HG03135 (cell line): Measurements from ENCODE around the gene DLGAP5.
A peak's percentile ranks its signal among the peaks of the same experiment; 100 is the strongest.

Experiments
- ATAC-seq: cut with Tn5 transposase; IDR thresholded peaks from one replicate; pipeline ENCODE4 v1.9.1; 2021; ENCODE audit warnings: mild to moderate bottlenecking, moderate library complexity; ENCODE audit not compliant: unreplicated experiment

The DLGAP5 gene, protein sequence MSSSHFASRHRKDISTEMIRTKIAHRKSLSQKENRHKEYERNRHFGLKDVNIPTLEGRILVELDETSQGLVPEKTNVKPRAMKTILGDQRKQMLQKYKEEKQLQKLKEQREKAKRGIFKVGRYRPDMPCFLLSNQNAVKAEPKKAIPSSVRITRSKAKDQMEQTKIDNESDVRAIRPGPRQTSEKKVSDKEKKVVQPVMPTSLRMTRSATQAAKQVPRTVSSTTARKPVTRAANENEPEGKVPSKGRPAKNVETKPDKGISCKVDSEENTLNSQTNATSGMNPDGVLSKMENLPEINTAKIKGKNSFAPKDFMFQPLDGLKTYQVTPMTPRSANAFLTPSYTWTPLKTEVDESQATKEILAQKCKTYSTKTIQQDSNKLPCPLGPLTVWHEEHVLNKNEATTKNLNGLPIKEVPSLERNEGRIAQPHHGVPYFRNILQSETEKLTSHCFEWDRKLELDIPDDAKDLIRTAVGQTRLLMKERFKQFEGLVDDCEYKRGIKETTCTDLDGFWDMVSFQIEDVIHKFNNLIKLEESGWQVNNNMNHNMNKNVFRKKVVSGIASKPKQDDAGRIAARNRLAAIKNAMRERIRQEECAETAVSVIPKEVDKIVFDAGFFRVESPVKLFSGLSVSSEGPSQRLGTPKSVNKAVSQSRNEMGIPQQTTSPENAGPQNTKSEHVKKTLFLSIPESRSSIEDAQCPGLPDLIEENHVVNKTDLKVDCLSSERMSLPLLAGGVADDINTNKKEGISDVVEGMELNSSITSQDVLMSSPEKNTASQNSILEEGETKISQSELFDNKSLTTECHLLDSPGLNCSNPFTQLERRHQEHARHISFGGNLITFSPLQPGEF

DNA sequence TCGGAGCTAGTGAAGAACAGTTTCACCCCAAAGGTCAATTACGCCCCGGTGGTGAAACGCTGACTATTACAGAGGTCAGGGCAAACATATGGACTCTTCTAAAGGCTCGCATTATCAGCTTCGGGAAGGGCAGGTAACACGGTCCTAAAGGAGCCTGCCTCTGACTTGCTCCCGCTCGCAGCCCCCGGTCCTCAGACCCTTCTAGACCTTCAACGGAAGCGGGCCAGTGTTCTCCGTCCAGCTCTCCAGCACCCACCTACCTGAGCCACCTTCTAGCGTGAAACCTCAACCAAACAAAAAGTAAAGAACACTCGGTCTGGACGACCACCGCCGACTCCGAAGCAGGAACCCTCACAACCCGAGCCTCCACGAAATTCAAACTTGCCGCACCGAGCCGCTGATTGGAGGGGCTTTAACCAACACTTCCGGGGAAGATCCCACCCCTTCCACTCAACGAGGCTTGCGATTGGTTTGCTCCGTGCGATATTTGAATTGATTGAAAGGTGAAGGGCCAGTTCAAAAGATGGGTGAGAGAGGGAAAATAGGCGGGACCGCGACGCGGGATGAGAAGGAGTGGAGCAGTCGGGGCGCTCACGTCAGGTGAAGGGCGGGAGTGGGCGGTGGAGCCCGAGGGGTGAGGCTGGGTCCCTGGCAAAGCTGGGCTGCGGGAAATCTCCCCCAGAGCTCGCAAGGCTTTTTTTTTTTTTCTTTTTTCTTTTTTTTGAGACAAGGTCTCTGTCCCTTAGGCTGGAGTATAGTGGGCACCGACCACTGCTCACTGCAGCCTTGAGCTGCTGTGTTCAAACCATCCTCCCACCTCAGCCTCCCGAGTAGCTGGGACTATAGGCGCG is at the start of gene DLGAP5:
DLGAP5 (minus strand) TSS at position 383 of the 851 bp plus-strand sequence. CDS start 2,406 bp downstream, outside the sequence.
- ATAC-seq: peak; percentile 96

DNA sequence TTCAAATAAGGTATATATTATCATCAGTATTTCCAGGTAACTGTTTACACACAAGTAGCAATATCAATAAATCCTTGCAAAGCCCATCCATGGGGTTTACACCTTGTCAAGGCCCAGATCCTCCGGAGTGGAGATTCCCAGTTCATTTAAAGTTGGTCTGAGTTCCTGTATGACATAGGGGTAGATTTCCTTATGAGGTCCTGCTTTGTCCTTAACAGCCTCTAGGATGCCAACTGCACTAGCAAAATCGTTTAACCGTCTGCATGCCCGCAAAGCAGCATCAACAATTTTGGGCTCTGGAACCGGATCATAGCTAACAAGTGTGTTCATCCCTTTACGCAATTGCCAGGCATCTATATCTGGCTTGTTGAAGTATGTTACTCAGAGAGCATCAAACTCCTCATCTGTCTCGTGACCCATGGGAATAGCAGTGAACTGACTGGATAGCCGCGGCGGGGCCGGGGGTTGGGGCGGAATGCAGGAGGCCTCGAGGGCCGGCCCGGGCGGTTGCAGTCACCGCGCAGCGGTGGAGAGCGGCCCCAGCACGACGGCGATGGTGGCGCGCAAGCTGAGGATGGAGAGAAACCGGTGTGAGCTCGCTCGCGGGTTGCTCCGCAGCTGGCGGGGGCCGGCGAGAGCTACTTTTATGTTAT is 49.3 kb upstream of the DLGAP5 start:
- no peak for ATAC-seq

DNA sequence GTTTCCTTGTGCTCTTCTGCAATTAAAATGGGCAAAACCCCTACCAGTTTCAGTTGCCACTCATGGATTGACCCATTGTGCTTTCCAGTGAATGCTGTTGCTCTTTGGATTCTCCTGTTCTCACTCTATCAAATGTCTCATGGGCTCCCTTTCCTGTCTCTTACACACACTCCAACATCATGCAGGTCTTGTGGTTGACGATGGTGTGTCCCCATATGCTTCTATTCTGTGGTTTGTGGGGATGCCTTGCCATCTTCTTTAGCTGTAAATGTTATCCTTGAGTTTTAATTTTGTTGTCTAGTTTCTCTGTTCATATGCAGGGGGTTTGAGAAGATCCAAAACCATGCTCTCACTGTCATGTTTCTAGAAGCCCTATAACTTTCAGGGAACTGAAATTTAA is 47.9 kb upstream of the DLGAP5 start:
- no peak for ATAC-seq

DNA sequence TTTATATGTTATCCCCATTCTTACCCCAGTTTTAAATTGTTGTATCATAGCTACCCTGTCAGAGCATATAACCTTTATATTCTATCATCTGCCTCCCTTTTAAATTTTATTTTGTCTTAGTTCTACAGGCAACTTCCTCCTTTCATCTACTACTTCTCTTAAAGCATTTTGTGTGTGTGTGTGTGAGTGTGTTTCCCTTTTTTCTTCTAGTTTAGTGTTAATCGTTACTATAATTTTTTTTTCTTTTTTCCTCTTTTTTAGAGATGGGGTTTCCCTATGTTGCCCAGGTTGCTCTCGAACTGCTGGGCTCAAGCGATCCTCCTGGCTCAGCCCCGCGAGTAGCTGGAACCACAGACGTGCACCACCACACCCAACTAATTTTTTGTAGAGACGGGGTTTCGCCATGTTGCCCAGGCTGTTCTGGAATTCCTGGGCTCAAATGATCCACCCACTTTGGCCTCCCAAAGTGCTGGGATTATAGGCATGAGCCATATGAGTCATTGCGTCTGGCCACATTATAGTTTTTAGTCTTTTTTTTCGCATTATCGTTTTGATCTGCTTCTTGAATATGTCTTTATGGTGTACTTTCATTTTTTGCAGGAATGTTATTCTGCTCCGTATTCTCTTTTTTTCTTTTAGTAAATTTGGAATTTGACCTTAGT is 46.8 kb upstream of the DLGAP5 start:
- ATAC-seq: no peak

DNA sequence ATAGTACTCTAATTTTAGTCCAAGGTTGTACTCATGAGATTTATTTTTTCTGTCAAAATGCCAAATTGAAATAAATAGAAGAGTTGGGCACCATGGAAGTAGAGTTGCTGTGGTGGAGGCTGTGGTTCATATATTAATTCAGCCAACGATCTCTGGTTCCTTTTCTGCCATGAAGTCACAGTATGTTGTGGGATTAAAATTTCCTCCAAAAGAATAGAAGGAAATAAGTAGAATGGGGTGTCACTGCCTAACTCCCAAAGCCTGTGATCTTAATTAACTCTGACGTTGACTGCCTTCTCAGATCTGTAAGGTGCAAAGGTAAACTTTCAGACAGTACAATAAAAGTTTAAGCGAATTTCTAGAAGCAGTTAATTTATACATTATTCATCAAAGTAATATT is 42.2 kb upstream of the DLGAP5 start:
- no peak for ATAC-seq

DNA sequence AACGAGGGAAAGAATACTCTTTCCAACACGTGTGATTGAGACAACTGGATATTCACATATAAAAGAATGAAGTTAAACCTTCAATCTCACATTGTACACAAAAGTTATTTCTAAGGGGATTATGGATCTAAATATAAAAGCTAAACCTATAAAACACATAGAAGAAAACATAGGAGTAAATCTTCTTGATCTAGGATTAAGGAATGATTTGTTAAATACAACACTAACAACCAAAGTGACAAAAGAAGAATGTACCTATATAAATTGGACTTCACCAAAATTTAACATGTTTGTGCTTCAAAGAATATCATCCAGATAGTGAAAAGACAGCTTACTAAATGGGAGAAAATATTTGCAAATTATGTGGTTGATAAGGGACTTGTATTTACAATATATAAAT is 36.9 kb upstream of the DLGAP5 start:
- ATAC-seq: no peak

DNA sequence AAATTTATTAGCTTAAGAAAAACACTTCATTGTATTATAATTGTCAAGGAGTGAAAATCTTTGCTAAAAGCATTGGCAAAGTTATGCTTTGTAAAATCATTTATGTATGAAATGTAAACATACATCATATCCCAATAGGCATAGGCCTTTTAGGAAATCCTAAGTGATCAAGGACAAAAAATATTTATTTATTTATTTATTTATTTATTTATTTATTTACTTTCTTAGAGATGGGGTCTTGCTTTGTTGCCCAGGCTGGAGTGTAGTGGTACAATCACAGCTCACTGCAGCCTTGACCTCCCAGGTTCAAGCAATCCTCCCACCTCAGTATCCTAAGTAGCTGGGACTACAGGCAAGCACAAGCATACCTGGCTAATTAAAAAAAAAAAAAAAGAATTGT is 32.0 kb upstream of the DLGAP5 start:
- no peak for ATAC-seq

DNA sequence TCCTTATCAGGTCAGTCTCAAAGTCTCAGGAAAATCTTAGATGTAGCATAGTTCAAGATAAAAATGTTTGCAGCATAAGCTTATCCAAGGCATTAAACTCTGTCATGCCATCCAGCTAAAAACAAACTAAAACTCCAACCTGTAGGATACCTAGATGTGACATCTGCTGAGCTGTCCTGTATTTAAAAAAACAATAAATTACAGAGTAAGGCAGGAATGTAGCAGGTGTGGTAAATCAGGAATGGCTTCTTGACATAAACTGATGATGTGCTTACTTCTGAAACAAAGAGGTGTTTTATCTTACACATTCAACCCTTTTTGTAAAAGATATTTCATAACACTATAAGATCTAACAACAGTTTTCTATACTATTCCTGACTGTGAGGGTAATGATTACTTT is 30.6 kb upstream of the DLGAP5 start:
- no peak for ATAC-seq

DNA sequence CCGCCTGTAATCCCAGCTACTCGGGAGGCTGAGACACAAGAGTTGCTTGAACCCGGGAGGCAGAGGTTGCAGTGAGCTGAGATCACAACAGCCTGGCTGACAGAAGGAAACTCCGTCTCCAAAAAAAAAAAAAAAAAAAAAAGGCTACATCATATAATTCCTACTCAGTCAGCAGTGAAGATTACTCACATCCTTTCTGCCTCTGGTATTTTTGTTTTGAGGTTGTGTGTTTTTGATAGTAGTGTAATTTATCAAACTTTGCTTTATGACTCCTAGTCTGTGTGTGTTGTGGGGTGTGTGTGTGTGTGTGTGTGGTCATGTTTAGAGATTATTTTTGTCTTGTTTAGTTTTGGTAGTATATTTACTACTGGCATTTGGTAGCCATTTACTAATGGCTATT is 29.8 kb upstream of the DLGAP5 start:
- ATAC-seq: no peak

DNA sequence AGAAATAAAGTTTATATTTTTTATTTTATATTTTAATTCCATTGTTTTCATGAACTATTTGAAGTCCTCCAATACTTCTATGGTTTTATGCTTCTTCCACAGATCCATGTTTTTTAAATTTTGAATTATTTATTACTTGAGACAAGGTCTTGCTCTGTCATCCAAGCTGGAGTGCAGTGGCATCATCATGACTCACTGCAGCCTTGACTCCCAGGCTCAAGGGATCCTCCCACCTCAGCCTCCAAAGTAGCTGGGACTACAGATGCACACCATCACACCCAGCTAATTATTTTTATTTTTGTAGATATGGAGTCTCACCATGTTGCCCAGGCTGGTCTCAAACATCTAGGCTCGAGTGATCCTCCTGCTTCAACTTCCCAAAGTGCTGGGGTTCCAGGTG is 28.8 kb upstream of the DLGAP5 start:
- ATAC-seq: no peak

DNA sequence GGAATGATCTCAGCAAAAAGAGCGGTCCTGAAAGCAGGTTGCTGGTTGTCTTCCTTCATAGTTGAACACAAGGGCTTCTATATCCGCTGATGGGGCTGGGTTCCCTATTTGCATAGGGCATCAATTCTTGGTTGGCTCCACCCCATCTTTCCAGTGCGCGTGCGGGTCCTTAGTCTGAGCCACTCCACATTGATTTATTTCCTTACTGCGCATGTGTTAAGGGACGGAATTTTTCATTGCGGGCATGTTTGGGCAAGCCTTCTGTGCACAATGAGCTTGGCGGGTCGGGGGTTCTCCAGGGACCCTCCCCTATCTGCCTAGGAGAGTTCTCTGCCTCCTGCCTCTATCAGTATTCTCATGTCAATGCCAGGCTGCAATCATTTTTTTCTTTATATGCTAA is 21.2 kb upstream of the DLGAP5 start:
- no peak for ATAC-seq

DNA sequence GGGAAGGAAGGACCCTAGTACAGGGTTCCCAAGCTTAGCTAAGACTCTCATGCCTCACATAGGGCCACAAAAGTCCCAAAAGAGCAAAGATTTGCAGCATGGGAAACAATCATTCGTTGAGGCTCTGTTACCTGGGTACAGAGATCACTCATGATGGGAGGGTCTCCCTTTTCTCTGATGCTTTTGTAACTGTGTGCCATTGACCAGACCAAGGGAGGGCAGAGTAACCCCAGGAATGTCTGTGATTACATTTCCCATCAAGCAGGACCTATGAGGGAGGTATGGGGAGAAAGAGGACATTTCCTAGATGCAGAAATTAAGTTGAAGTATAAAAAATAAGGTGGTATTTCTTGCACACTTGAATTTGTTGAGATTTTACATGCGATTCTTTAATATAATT is 16.4 kb upstream of the DLGAP5 start:
- no peak for ATAC-seq

DNA sequence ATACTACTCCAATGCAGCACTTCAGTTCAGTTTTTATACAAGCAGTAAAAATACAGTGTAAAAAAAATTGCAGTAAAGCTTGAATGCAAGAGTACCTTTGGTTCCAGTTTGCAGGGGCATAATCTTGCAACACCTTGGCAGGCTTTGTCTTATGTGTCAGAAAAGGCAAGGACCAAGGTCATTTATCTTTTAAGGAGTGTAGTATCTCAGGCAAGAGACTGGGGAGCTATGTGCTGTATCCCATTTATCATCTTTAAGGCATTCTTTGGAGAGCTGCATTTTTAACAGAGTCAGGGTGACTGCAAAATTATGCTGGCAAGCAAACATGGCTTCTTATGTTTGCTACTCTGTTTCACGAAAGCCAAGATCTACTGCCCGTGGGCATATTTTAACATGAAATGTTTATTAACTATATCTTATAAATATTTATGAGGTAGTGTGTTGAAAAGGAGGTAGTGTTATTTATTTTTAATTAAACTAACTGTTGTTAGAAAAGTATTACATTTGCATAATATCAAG is 14.8 kb upstream of the DLGAP5 start:
- no peak for ATAC-seq

DNA sequence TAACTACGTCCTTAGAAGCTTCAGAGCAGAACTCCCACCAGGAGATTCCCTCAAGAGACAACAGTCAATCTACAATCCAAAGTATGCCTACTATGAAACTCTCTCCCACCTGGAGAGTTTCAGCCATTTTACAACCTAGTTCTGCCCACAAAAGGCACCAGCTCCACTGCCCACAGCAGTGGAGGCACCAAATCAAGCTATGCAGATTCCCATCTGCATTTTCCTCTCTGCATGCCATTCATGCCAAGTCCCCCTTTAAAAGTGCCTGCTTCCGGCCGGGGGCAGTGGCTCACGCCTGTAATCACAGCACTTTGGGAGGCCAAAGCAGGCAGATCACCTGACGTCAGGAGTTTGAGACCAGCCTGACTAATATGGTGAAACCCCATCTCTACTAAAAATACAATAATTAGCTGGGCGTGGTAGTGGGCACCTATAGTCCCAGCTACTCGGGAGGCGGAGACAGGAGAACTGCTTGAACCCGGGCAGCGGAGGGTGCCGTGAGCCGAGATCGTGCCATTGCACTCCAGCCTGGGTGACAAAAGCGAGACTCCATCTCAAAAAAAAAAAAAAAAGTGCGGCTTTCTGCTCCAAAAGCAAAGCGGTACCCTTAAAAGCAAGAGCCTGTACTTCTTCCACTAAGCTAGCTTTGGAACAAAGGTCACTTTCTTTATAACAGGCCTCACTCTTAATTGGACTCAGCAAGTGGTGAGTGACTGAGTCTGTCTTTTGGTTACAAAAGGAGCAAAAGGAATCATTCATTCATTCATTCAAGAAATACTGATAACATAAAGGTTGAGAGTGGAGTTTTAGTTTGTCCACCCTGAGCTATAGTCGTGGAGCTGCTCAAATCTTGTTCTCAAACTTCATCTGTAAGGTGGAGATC is 10.1 kb upstream of the DLGAP5 start:
- no peak for ATAC-seq

DNA sequence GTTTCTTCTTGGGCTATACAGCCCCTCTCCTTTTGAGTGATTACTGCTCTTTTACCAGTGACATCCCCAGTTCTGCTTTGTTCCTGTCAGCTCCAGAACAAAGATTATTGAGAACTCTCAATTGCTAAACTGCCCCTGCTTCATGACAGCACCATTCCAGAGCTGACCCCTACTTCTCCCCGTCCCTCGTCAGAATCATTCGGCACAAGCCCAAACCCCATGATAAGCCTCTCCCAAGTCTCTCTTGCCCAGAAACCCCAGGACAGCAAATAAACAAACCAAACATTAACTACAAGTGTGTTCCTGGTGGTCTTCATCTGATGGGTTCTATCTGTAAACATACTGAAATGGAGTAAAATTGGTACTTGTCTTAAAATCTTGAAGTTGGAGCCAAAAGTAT is 9.3 kb upstream of the DLGAP5 start:
- ATAC-seq: no peak

DNA sequence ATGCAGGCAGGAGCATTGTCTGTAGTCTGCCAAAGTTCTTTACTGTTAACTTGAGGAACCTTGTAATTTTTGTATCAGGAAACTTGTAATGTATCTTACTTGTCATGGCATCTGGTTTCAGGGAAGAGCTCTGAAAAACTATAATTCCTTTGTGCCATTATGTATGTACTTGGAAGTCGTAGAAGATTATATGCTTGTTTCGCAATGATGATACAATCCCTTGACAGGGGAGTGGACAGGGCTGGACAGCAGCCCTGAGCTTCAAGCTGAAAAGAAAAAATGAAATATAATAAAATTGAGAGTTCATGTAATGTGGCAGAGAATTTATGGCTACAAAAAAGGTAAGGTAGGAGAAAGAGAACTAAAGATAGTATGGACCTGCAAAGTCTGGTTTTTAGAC is 7.4 kb upstream of the DLGAP5 start:
- no peak for ATAC-seq

DNA sequence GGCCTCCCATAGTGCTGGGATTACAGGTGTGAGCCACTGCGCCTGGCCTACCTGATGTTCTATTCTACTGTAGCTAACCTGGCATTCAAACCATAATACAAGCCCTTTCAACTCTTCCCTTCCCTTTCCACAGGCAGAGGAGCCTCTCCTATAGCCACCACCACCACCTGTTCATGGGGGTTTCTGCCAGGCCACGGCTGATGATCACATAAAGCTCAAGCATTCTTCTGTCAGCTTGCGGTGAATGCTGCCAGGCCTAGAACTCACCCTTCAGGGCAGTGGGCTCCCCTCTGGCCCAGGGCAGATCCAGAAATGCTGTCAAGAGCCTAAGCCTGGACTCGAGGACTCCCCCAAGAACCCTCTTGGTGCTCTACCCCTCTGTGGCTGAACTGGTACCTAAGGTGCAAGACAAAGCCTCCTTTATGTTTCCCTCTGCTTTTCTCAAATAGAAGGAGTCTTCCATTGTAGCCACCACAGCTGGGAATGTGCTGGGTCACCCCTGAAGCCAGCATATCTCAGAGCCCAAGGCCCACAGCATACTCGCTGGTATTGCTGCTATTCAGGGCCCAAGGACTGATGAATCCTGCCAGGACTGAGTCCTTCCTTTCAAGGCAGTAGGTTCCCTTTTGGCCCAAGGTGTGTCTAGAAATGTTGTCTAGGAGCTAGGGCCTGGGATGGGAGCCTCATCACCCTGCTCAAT is 3.4 kb upstream of the DLGAP5 start:
- ATAC-seq: no peak

DNA sequence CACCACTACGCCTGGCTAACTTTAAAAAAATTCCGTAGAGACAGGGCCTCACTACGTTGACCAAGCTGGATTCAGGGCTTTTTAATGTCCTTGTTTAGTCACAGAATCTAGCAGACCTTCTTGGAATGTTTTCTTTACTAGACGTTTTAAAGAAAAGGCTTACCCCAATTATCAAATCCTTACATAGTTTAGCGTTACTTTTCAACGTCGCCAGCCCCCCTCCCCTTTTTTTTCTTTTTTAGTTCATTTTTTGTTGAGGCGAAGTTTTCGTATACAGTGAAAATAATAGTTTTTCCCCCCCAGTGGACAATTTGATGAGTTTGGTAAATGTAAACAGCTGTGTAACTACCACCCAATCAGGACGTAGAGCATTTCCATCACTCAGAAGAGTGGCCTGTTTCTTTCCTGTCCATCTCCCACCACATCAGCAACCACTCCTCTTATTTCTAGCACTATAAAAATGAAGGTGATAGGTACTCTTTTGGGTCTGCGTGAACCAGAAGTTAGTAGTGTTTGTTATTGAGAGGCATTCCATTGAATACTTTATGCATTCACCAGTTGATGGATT is 753 bp upstream of the DLGAP5 start:
- ATAC-seq: no peak
